GM21526 (cell line): Measurements from ENCODE around the gene TFPI.

Source experiments
- ATAC-seq: cut with Tn5 transposase; IDR thresholded peaks from one replicate; pipeline ENCODE4 v1.9.1; 2021; ENCODE audit warnings: moderate library complexity; ENCODE audit not compliant: unreplicated experiment, low FRiP score

TFPI gene

GRCh38 chr2:187431911-187432310 lies 122.3 kb downstream of the TFPI start:
- ATAC-seq: no peak

DNA sequence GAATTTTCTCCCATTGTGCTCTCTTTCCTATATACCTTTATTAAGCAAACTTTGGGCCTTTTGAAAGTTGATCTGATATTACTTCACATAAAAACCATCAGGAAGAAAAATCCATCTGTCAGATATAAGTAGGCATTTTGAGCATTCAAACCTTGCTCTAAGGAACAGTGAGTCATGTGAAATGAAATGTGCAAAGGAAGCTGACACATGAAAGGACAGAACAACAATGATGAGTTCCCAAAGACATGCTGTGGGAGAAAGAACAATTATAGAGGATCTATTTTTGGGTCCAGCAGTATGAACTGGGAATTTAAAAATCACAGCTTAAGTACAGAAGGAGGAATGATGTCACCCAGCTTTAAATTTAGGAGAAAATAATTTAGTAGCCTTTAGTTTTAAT lies 124.2 kb downstream of the TFPI start:
- ATAC-seq: no peak

DNA sequence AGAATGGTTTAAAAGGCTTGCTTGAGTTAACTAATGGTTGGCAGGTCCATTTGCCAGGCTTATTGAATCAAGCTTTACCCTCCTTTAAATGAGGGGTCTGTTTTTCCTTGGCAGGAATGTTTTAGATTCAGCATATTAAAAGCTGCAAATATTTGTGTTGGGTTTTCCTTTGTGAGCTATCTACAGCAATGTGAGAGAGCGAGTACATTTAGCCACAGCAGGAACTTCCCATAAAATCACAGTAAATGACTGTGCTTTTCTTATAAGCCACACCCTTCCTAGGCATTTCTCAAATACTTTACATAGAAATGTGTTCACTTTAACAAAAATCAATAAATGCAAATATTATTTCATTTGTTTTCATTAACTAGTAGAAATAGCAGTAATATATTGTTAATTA lies 130.1 kb downstream of the TFPI start:
- no peak for ATAC-seq

DNA sequence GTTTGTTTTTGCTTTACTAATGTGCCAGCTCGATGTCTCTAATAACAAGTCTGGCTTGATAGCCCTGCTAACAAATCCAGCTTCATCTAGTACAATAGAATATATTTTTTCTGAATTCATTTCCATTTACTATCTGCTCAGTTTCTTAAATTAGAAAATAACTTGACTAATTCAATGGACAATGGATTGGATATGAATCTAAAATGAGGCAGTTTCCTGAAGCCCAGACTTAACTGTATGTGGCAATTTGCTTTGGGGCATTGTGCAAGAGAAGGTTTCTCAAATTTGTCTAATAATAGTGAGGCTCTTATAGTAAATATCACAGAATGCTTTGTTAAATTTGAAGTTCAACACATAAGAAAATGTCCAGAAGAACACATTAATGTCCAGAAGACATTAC lies 132.0 kb downstream of the TFPI start:
- no peak for ATAC-seq

DNA sequence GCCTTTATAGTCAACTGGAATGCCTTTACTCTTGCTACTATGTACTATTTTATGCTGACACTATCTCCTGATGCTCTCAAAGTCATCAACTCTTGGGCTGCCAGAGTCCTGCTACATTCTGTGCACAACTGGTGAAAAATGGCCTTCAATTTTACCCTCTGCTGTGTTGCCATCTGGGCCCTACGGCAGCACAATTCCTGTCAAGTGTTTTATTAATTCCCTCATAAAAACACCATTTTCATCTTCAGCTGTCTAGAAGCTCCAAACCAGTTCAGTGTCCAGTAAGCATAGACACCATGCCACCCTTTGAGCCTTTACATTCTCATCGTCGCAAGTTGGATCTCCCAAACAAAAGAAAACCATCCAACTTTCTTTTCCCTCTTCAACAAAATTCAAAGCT lies 132.7 kb downstream of the TFPI start:
- no peak for ATAC-seq

GRCh38 chr2:187419808-187420207 lies 134.4 kb downstream of the TFPI start:
- no peak for ATAC-seq

GRCh38 chr2:187415449-187415848 lies 138.8 kb downstream of the TFPI start:
- ATAC-seq: no peak
